HS-27A (cell line): ENCODE measurements around the gene SRP72.

Experiments used
- DNase-seq: peaks from one replicate; pipeline ENCODE4 v3.0.0-alpha.2; 2012; ENCODE audit warnings: low read depth, missing footprints

The SRP72 gene

DNA sequence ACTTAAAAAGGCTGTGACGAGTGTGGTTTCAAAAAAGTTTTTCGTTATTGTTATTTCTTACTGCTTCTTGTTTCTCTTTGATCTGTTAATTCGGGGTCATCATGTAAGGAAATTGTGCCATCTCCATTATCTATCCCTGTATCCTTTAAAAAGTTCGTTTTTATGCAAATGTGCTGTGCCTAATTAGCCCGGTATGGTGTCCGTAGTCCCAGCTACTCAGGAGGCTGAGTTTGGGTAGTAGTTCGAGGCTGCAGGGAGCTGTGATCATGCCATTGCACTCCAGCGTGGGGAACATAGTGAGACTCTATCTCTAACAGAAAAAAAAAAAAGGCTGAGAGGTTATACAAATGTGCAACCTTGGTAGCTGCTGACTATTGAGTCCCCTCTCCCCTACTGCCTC is 83.2 kb downstream of the SRP72 start:
- DNase-seq: no peak

GRCh38 chr4:56551516-56551915 is 84.1 kb downstream of the SRP72 start:
- DNase-seq: no peak

GRCh38 chr4:56552273-56552672 is 84.9 kb downstream of the SRP72 start:
- no peak for DNase-seq
